SKM-1 treated with dmso at 0.1 percent for 144 hours (cell line): ENCODE results near the gene NUDT22.

Source experiments
- DNase-seq: peaks from one replicate; lab custom pipeline; 2025; ENCODE audit not compliant: unreplicated experiment; lab: John Stamatoyannopoulos, UW

NUDT22 gene

DNA sequence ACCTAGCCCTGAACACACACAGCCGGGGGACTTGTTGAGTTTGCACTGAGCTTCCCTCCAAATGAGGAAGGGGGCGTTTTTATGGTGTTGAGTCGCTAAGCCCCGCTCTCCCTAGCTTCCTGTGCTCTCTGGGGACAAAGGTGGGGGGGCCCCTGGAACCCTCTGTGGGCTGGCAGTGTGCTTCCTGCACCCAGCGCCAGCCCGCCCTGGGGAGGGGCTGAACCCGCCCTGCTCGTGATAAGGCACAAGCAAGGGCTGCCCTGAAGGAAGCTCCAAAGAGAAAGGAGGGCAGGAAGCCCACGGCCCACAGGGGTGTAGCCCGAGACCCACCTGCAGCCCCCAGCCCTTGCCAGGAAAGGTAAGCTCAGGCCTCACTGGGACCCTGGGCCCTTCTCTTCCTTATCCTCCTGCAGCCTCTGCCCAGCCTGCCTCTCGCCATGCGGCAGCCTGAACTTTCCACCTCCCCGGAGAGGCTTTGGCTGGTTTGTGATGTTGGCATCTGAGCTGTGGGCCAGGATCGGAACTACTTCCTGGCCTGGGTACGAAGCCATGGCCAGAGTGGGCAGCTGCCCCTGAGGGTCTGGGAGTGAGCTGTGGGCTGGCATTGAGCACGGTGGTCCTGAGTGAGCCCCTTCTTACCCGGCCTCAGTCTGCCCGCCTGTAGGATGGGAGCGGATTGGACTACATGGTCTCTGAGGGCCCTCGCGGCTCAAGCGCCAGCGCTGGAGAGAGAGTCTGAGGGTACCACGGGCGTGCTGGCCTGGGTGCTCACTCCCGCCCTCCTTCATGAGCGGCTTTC is 19.4 kb upstream of the NUDT22 start, which contains the start of gene FERMT3:
Gene FERMT3, plus strand, starts transcription at position 265 of the 799 bp plus-strand sequence. CDS start 644 bp downstream, outside the sequence.
- DNase-seq: peak; percentile 72

DNA sequence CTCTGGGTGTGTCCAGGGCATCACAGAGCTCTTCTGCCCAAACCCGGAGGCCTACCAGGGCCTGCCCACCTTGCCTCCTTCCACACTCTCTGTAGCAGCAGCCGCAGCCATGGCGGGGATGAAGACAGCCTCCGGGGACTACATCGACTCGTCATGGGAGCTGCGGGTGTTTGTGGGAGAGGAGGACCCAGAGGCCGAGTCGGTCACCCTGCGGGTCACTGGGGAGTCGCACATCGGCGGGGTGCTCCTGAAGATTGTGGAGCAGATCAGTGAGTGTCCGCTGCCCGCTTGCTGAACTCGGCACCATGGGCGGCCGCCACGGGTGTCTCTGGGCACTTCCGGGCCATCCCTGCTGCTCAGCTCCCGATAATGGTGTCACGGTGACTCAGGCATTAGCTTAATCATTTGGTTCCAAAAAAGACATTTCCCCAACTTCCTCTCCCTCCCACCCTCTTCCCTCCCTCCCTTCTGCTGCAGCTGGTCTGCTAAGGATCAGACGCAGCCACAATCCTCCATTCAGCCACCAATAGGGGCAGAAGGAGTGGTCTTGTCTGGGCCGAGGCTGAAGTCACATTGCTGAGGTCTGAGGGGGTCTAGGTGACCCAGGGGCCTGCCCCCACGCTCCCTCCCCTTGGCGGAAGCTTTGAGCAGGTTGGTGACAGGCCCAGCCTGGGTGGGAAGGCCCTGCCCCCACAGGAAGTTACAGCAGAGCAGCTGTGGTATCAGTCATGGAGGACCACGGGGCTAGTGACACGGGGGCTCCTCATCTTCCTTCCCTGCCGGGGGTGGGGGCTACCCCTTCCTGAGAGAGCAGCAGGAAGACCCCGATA is 18.6 kb upstream of the NUDT22 start:
- peak; percentile 84 for DNase-seq

- DNase-seq: no peak
These were observed 17.8 kb upstream of the NUDT22 start for GRCh38 chr11:64208086-64208795.

GRCh38 chr11:64208796-64209562 is 17.1 kb upstream of the NUDT22 start:
- DNase-seq: no peak

DNA sequence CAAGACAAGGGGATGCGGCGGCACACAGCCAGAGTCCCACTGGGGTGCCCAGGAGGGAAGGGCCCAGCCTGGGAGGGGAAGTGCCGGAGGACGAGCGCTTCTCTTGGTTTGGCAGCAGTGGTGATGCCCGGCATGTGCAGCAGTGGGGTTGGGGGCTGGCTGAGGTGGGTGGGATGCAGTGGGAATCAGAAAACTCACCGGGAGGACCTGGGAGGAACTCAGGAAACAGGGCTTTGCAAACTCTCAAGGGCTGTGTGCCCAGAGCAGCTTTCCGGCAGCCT is 16.6 kb upstream of the NUDT22 start:
- DNase-seq: no peak

- no peak for DNase-seq
These were observed 15.6 kb upstream of the NUDT22 start for GRCh38 chr11:64210301-64211020.

- no peak for DNase-seq
These were observed 14.7 kb upstream of the NUDT22 start for GRCh38 chr11:64211181-64211872.

DNA sequence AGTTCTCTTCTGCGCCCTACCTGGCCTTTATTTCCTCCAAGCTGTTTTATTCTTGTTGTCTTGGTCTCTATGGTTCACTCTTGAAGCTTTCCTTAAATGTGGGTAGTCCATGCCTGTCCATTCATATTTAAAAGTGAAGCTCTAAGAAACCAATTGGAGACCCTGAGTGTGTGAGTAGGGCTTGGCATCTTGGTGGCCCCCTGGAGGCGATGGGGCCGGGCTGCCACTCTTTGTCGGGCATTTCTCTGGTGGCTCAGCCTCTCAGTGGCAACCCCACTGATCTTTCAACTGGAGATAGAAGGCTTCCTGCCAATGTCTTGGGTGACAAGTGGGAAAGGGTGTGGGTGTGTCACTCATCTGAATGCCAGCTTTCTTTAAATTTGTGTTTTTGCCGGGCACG is 9.2 kb upstream of the NUDT22 start:
- no peak for DNase-seq

- DNase-seq: no peak
These were observed 7.3 kb upstream of the NUDT22 start for GRCh38 chr11:64218628-64219353.

DNA sequence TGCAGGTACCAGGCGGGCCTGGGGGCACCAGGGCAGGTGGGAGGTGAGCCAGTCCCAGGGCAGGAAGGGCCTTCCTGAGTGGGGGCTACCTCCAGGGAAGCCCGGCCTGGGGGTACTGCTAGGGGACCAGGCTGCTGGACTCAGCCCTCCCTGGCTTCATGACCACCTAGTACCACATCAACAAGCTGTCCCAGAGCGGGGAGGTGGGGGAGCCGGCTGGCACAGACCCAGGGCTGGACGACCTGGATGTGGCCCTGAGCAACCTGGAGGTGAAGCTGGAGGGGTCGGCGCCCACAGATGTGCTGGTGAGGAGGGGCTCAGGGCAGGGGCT is 6.8 kb upstream of the NUDT22 start:
- no peak for DNase-seq

GRCh38 chr11:64219755-64220154 is 6.3 kb upstream of the NUDT22 start:
- no peak for DNase-seq

GRCh38 chr11:64220271-64220670 is 5.8 kb upstream of the NUDT22 start:
- no peak for DNase-seq

DNA sequence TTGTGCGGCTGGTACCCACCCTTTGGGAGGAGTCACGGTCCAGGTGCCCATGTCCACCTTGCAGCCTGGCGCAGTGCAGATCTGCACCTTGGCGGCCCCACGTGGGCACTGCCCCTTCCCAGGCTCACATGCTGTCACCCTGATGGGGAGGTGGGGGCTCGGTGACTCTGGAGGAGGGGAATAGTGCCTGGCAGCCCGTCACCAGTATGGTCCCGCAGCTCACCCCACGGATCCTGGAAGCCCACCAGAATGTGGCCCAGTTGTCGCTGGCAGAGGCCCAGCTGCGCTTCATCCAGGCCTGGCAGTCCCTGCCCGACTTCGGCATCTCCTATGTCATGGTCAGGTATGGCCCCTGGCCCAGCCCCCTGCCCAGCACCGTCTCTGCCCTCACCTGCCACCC is 5.3 kb upstream of the NUDT22 start:
- no peak for DNase-seq

- DNase-seq: no peak
These were observed 3.4 kb upstream of the NUDT22 start for GRCh38 chr11:64222651-64223000.

GRCh38 chr11:64223001-64223651 is 2.9 kb upstream of the NUDT22 start:
- no peak for DNase-seq

GRCh38 chr11:64224151-64224890 is 1.8 kb upstream of the NUDT22 start:
- DNase-seq: no peak

DNA sequence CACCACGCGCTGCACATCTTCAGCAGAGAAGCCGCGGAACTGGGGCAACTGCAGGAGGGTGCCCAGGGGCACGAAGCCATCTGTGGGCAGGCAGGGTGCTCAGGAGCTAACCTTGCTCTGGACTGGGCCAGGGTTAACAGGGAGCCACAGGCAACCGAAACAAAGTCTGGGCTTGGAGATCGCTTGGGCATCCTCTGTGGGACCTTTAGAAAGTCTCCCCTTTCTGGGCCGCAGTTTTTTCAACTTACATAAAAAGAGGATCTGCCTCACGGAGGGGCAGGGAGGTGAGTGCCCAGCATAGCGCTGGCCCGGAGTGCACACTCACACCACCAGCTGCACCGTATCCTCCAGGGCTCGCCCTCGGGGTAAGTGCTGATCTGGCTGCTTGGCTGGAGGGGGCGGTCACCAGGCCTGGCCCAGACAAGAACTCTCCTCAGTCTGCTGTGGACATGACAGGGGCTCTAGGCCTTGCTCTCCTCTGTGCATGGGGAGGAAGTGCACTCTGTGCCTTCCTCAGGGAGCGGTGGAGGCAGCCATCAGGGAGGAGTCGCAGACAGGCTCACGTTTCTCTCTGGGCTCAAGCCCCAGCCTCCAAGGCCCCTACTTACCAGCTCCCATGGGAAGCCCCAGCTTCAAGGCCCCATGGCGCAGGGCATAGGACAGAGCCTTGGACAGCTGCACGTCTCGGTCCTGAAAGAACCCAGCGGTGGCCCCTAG is 1.0 kb upstream of the NUDT22 start:
- DNase-seq: no peak
